ENCODE measurements around the gene ACTR6.
"Not testable (repeated sequence)": the region's sequence is repeated elsewhere in the genome, so short reads cannot be mapped to it uniquely, and the experiment has no call there.

The ACTR6 gene

DNA sequence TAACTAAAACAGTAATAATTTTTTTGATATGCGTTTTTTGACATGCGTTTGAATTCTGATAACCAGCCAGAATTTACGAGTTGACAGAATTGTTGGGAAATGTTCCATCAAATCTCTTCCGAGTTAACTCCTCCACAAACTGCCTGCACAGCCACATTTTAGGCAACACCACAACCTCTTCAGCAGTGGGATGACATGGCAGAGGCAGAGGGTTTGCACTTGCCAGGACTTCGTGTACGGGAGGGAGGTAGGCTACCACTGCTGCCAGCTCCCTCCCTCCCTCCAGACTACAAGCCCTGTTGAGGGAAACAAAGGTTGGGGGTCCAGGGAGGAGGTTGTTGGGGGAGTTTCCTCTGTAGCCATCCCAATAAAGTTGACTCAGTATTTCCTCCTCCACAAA lies 14.5 kb upstream of the ACTR6 start:
- Histone ChIP-seq H3K4me3 (ENCODE audit: low read length) (no peak overlapping the region), H3K9ac (ENCODE audit: low read depth, low read length) (no peak overlapping the region), H3K27me3 (ENCODE audit: insufficient read depth, low read length) (no peaks in the 10 kb centered on the region), H3K27ac (ENCODE audit: low read length) (no peak overlapping the region), H3K9me3 (ENCODE audit: insufficient read depth, low read depth, low read length) (no peaks in the 10 kb centered on the region), H3K36me3 (ENCODE audit: insufficient read depth, low read depth, low read length) (peaks cover 5% of the 10 kb centered on the region; the same call in 1 of the 2 replicates), H3K4me1 (ENCODE audit: insufficient read depth, low read length) (no peaks in the 10 kb centered on the region)

DNA sequence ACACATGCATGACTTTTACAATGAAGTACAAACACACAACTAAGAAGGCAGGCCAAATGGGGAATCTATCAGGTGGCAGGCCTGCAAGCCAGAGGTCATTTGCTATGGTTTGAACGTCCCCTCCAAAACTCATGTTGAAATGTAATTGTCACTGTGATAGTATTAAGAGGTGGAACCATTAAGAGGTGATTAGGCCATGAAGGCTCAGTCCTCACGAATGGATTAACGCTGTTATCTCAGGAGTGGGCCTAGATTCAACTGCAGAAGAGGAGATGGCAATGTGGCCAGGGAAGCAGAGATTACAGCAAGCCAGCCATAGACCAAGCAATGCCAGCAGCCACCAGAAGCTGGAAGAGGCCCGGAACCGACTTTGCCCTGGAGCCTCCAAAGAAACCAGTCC lies 13.5 kb upstream of the ACTR6 start:
- H3K4me1 ChIP-seq (ENCODE audit: insufficient read depth, low read length): no peaks in the 10 kb centered on the region
- H3K9ac ChIP-seq (ENCODE audit: low read depth, low read length): no peak overlapping the region
- H3K36me3 ChIP-seq (ENCODE audit: insufficient read depth, low read depth, low read length): peaks cover 5% of the 10 kb centered on the region; the same call in 1 of the 2 replicates
- no peaks in the 10 kb centered on the region for H3K27me3 ChIP-seq (ENCODE audit: insufficient read depth, low read length)
- no peaks in the 10 kb centered on the region for H3K9me3 ChIP-seq (ENCODE audit: insufficient read depth, low read depth, low read length)
- no peak overlapping the region for H3K27ac ChIP-seq (ENCODE audit: low read length)
- no peak overlapping the region for H3K4me3 ChIP-seq (ENCODE audit: low read length)

DNA sequence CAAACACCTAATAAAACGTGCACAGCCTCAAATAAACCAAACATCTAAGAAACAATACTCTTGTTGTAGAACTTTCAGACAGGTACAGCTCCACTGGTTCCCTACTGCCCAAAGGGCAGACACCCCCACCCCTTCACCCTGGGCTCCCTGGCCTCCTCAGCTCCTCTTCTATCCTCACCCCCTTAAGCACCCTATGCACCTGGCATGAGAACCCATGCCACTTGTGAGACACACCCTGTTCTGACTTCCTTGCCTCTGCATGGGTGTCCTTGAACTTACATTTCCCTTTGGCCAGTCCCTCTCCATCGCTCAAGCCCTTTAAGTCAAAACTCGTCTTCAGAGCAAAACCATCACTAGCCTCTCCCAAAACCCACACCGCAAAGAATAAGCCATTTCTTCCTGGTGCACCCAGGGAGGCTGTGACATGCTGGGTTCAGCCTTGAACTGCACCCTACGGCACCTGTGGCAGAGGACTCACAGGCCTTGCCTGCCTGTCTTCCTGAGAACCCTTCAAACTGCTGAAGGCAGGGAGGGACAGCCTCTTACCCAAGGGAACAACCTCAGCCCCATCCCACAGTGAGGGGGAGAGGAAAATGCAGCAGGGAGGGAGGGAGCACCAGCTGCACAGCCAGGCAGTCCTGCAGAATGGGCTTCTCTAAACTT lies 12.6 kb upstream of the ACTR6 start:
- H3K9ac ChIP-seq (ENCODE audit: low read depth, low read length): no peak overlapping the region
- no peaks in the 10 kb centered on the region for H3K4me1 ChIP-seq (ENCODE audit: insufficient read depth, low read length)
- H3K9me3 ChIP-seq (ENCODE audit: insufficient read depth, low read depth, low read length): no peaks in the 10 kb centered on the region
- H3K27ac ChIP-seq (ENCODE audit: low read length): no peak overlapping the region
- H3K27me3 ChIP-seq (ENCODE audit: insufficient read depth, low read length): no peaks in the 10 kb centered on the region
- H3K36me3 ChIP-seq (ENCODE audit: insufficient read depth, low read depth, low read length): peaks cover 5% of the 10 kb centered on the region; the same call in 1 of the 2 replicates
- H3K4me3 ChIP-seq (ENCODE audit: low read length): no peak overlapping the region

DNA sequence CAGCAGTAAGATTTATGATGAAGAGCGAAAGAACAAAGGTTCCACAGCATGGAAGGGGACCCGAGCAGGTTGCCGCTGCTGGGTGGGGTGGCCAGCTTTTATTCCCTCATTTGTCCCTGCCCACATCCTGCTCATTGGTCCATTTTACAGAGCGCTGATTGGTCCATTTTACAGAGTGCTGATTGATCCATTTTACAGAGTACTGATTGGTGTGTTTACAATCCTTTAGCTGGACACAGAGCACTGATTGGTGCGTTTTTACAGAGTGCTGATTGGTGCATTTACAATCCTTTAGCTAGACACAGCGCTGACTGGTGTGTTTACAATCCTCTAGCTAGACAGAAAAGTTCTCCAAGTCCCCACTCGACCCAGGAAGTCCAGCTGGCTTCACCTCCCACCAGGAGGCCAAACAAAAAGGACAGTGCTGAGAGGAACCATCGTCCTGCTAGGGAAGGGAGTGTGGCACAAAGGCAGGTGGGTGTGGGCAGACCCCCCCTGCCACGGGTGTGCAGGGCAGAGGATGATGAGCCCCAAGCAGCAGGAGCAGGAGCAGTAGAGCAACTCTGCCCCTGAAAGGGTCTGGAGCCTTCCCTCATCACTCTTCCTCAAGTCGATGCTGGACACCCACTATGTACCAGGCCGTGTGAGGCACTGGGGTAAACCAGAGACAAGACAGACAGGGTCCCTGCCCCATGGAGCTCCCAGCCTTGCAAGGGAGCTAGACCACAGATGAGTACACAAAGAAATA lies 11.6 kb upstream of the ACTR6 start:
- H3K4me3 ChIP-seq (ENCODE audit: low read length); H3K9ac ChIP-seq (ENCODE audit: low read depth, low read length); H3K27me3 ChIP-seq (ENCODE audit: insufficient read depth, low read length); H3K9me3 ChIP-seq (ENCODE audit: insufficient read depth, low read depth, low read length); H3K36me3 ChIP-seq (ENCODE audit: insufficient read depth, low read depth, low read length); H3K4me1 ChIP-seq (ENCODE audit: insufficient read depth, low read length); H3K27ac ChIP-seq (ENCODE audit: low read length): not testable (repeated sequence)

DNA sequence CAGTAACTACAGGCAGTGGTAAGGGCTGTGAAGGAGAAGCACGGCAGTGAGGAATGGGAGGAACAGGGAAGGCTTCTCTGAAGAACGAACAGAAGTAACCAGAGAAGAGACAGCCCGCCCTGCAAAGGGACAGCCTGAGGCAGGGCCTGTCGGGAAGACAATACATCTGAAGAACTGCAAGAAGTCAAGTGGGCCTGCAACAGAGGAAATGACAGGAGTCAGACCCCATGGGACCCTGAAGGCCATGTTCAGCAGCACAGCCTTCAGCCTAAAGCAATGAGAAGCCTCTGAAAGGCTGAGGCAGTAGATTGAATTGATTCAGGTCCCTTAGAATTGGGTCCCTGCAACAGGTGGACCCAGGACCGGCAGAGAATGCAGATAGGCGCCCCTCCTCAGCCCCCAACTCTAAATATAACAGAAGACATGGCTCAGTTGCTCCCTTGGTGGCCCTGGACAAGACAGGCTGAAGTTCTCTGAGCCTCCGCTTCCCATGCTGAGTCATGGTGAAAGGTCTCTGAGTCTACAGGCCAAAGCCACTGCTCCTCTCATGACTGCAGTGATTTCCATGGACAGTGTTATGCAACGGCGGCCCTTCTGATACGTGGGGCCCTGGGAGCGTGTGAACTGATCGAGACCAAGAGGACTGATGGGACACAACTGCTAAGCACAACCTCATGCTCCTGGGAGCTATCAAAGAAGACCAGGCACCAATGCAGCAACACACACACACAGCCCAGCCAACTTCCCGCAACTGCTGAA lies 10.8 kb upstream of the ACTR6 start:
- Histone ChIP-seq H3K4me1 (ENCODE audit: insufficient read depth, low read length) (no peaks in the 10 kb centered on the region), H3K27ac (ENCODE audit: low read length) (no peak overlapping the region), H3K27me3 (ENCODE audit: insufficient read depth, low read length) (no peaks in the 10 kb centered on the region), H3K9me3 (ENCODE audit: insufficient read depth, low read depth, low read length) (no peaks in the 10 kb centered on the region), H3K9ac (ENCODE audit: low read depth, low read length) (no peak overlapping the region), H3K36me3 (ENCODE audit: insufficient read depth, low read depth, low read length) (peaks cover 13% of the 10 kb centered on the region; the same call in 1 of the 2 replicates), H3K4me3 (ENCODE audit: low read length) (no peak overlapping the region)

DNA sequence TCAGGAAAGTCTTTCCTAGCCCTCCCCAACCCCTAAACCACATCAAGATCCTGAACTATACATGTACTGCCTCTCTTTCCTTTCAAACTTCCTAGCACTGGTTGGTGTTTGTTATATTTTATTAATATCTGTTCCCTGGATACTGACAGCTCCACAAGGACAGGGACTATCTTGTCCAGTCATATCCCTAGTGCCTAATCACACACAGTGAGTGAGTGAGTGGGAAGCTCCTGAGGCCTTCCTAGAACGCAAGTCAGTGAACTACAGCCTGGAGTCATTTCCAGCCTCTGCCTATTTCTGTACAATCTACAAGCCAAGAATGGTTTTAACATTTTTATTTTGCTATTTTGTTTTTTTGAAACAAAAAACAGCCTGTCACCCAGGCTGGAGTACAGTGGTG lies 7.5 kb upstream of the ACTR6 start:
- Histone ChIP-seq H3K27me3 (ENCODE audit: insufficient read depth, low read length) (no peaks in the 10 kb centered on the region), H3K4me3 (ENCODE audit: low read length) (no peak overlapping the region), H3K9me3 (ENCODE audit: insufficient read depth, low read depth, low read length) (no peaks in the 10 kb centered on the region), H3K27ac (ENCODE audit: low read length) (no peak overlapping the region), H3K36me3 (ENCODE audit: insufficient read depth, low read depth, low read length) (peaks cover 29% of the 10 kb centered on the region; the same call in 1 of the 2 replicates), H3K9ac (ENCODE audit: low read depth, low read length) (no peak overlapping the region), H3K4me1 (ENCODE audit: insufficient read depth, low read length) (no peaks in the 10 kb centered on the region)

DNA sequence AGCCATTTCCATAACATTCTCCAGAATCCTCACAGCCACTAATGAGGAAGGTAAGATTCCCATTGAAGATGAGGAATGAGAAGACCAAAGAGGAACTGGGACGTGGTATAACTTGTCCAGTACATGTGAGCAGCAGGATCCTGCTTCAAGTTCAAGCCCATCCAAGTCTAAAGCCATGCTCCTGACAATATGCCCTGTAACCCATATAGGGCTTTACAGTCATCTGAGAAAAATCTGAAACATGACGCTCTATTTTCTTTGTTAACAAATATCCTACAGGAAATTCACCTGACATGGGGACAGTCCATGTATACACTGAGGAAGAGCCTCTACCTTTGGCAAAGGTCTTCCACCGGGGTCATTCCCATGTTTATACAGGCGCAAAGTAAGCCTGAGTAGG lies 3.1 kb upstream of the ACTR6 start:
- H3K27me3 ChIP-seq (ENCODE audit: insufficient read depth, low read length): no peaks in the 10 kb centered on the region
- H3K4me1 ChIP-seq (ENCODE audit: insufficient read depth, low read length): peaks cover 5% of the 10 kb centered on the region; the same call in 1 of the 2 replicates
- H3K9me3 ChIP-seq (ENCODE audit: insufficient read depth, low read depth, low read length): no peaks in the 10 kb centered on the region
- no peak overlapping the region for H3K9ac ChIP-seq (ENCODE audit: low read depth, low read length)
- H3K4me3 ChIP-seq (ENCODE audit: low read length): no peak overlapping the region
- H3K36me3 ChIP-seq (ENCODE audit: insufficient read depth, low read depth, low read length): peaks cover 24% of the 10 kb centered on the region; the same call in 1 of the 2 replicates
- no peak overlapping the region for H3K27ac ChIP-seq (ENCODE audit: low read length)

DNA sequence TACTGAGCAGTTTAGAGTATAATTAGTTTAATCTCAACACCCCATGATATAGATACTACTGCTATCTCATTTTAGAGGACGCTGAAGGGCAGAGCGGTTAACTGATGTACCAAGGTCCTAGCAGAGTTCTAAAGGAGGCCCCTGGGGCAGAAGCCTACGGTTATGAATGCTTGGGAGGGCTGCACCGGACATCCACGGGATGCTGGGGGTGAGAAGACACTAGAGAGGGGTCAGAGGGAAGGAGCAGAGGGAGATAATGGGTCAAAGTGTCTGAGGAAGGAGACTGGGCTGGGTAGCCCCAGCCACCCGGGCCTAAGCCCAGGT lies 1.6 kb upstream of the ACTR6 start:
- peak overlapping the region; percentile 86 for H3K9ac ChIP-seq (ENCODE audit: low read depth, low read length)
- H3K27ac ChIP-seq (ENCODE audit: low read length): no peak overlapping the region
- H3K27me3 ChIP-seq (ENCODE audit: insufficient read depth, low read length): no peaks in the 10 kb centered on the region
- peaks cover 5% of the 10 kb centered on the region; the same call in 1 of the 2 replicates for H3K4me1 ChIP-seq (ENCODE audit: insufficient read depth, low read length)
- peaks cover 24% of the 10 kb centered on the region; the same call in 1 of the 2 replicates for H3K36me3 ChIP-seq (ENCODE audit: insufficient read depth, low read depth, low read length)
- H3K9me3 ChIP-seq (ENCODE audit: insufficient read depth, low read depth, low read length): no peaks in the 10 kb centered on the region
- peak overlapping the region; percentile 87 for H3K4me3 ChIP-seq (ENCODE audit: low read length)

DNA sequence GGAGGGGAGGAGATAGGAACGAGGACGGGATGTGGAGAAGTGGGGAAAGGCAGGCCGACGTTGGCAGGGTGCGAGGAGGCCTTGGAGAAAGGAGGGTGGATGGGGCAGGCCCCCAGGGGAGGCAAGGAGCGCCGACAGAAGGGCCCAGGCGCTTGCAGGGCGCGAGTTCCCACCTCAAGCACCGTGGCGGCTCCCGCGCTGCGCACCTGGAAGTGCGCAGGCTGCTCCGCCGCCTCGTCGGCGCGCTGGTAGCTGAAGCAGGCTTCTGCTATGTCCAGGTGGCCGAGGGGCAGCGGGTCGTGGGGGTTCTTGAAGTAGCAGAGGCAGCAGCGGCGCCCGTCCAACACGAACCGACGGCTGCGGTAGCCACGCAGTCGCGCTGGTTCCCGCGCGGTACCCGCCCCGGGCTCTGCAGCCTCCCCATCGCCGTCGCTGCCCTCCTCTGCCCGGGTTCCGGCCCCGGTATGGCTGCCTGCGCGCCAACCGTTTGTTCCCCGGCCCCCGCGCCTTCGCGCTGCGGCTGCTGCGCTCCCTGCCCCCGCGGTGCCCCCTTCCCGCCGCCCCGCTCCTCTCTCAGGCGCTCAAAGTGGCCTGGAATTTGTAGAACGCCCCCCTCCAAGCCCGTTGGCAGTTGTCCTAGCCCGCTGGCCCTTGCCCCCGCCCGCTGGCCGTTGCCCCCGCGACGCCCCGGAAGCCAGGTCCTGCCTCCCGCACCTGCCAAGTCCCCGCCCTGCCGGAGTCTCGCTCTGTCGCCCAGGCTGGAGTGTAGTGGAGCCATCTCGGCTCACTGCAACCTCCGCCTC lies 1.1 kb upstream of the ACTR6 start:
- peak overlapping the region; percentile 86 for H3K9ac ChIP-seq (ENCODE audit: low read depth, low read length)
- peaks cover 19% of the 10 kb centered on the region; the same call in 1 of the 2 replicates for H3K36me3 ChIP-seq (ENCODE audit: insufficient read depth, low read depth, low read length)
- no peaks in the 10 kb centered on the region for H3K27me3 ChIP-seq (ENCODE audit: insufficient read depth, low read length)
- H3K27ac ChIP-seq (ENCODE audit: low read length): no peak overlapping the region
- H3K9me3 ChIP-seq (ENCODE audit: insufficient read depth, low read depth, low read length): no peaks in the 10 kb centered on the region
- H3K4me3 ChIP-seq (ENCODE audit: low read length): peak overlapping the region; percentile 87
- peaks cover 5% of the 10 kb centered on the region; the same call in 1 of the 2 replicates for H3K4me1 ChIP-seq (ENCODE audit: insufficient read depth, low read length)

DNA sequence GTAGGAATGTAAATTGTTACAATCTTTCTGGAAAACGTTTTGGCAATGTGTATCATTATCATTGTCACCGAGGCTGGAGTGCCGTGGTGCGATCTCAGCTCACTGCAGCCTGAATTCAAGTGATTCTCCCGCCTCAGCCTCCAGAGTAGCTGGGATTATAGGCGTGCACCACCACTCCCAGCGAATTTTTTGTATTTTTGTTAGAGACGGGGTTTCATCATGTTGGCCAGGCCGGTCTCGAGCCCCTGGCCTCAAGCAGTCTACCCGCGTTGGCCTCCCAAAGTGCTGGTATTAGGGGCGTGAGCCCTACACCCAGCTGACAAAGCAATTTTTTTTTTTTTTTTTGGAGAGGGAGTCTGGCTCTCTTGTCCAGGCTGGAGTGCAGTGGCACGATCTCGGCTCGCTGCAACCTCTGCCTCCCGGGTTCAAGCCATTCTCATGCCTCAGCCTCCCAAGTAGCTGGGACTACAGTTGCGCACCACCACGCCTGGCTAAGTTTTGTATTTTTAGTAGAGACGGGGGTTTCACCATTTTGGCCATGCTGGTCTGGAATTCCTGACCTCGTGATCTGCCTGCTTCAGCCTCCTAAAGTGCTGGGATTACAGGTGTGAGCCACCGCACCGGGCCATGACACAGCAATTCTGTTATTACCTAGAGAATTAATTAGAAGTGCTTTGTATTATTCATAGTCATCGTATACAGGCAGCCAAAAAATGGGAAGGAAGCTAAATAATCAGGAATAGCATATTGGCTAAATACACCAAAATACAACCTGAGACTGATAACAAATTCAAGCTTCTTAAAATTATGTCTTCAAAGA lies 1.2 kb downstream of the ACTR6 start:
- no peaks in the 10 kb centered on the region for H3K27me3 ChIP-seq (ENCODE audit: insufficient read depth, low read length)
- H3K9ac ChIP-seq (ENCODE audit: low read depth, low read length): peak overlapping the region; percentile 88; the same call in 1 of the 2 replicates
- H3K4me1 ChIP-seq (ENCODE audit: insufficient read depth, low read length): peaks cover 5% of the 10 kb centered on the region; the same call in 1 of the 2 replicates
- H3K4me3 ChIP-seq (ENCODE audit: low read length): peak overlapping the region; percentile 87
- peaks cover 18% of the 10 kb centered on the region; the same call in 1 of the 2 replicates for H3K36me3 ChIP-seq (ENCODE audit: insufficient read depth, low read depth, low read length)
- no peak overlapping the region for H3K27ac ChIP-seq (ENCODE audit: low read length)
- H3K9me3 ChIP-seq (ENCODE audit: insufficient read depth, low read depth, low read length): no peaks in the 10 kb centered on the region

Data from iPS-20b (cell line).